HCT116 (cell line): Measurements from ENCODE around the gene MCUR1. TPM values are rescaled to one million over a fixed set of nuclear protein-coding genes. Genes with fewer than 3 reads are reported as not detected.

Experiments
- ATAC-seq: fragments of 200-7000 bp; cut with Tn5 transposase; 2 replicates; pipeline ENCODE4 v1.9.1; 2020; ENCODE audit warnings: mild to moderate bottlenecking, moderate library complexity
- BruUV-seq: library from RNA; stranded (reverse); fragments of 400-500 nt; replicated peaks from 2 replicates; lab custom pipeline; 2021; lab: Mats Ljungman, UMichigan
- CTCF ChIA-PET: fragments of 300-600 bp; sonication (Branson Sonifier 250); formaldehyde crosslinking; loops from one replicate; lab custom pipeline; 2021; ENCODE audit warnings: antibody characterized with exemption; lab: Charles Lee
- POLR2A ChIA-PET: fragments of 300-600, 350-600 bp; sonication (Branson Sonifier 250); formaldehyde crosslinking; loops from one replicate; lab custom pipeline; 2021; ENCODE audit warnings: antibody characterized with exemption; lab: Charles Lee
- RAD21 ChIA-PET, 2 experiments: fragments of 300-600 bp; sonication (Branson Sonifier 250); formaldehyde crosslinking; loops; one replicate each; lab custom pipeline; 2023; ENCODE audit warnings: low total read pairs in 2 of 2; ENCODE audit not compliant: uncharacterized antibody in 2 of 2, unreplicated experiment in 2 of 2, low non-redundant PET in 1 of 2; lab: Charles Lee
- DNase-seq: peaks from one replicate; pipeline ENCODE4 v3.0.0-alpha.2; 2010; ENCODE audit warnings: low read depth, low spot score
- H2AFZ ChIP-seq: fragments of 200-600 bp; shearing (Covaris generic), sonication (generic); 2 replicates; pipeline ENCODE4 v1.6.1; 2017; ENCODE audit warnings: low read depth, mixed run types, mixed read lengths, antibody characterized with exemption, low read length; ENCODE audit not compliant: poor library complexity, severe bottlenecking
- H3K27ac ChIP-seq: 2 replicates; pipeline ENCODE4 v1.5.1; 2012; ENCODE audit warnings: low read depth, low read length
- H3K27me3 ChIP-seq: fragments of 200-600 bp; sonication (generic); 2 replicates; pipeline ENCODE4 v1.6.1; 2016; ENCODE audit warnings: mixed run types, low read length, mixed read lengths; ENCODE audit not compliant: insufficient read depth
- H3K36me3 ChIP-seq, 2 experiments: fragments of 200-500 bp in 1 of 2; fragments of 200-600 bp in 1 of 2; sonication (Bioruptor generic) in 1 of 2; sonication (generic) in 1 of 2; 2 replicates each; pipeline versions ENCODE4 v1.5.1 to v1.6.1; 2014 to 2016; ENCODE audit warnings: low read length in 2 of 2, inconsistent platforms in 1 of 2, mixed read lengths in 1 of 2, mixed run types in 1 of 2; ENCODE audit not compliant: insufficient read depth in 2 of 2, control insufficient read depth in 1 of 2
- H3K4me1 ChIP-seq, 2 experiments: fragments of 200-600 bp in 1 of 2; sonication (generic) in 1 of 2; 2 replicates each; pipeline versions ENCODE4 v1.5.1 to v1.6.1; 2012 to 2017; ENCODE audit warnings: low read length in 2 of 2, inconsistent platforms in 1 of 2, mild to moderate bottlenecking in 1 of 2, mixed read lengths in 1 of 2, mixed run types in 1 of 2, moderate library complexity in 1 of 2; ENCODE audit not compliant: insufficient read depth in 2 of 2, control insufficient read depth in 1 of 2
- H3K4me2 ChIP-seq: fragments of 200-600 bp; sonication (generic); 2 replicates; pipeline ENCODE4 v1.6.1; 2017; ENCODE audit warnings: mixed run types, low read length, mixed read lengths
- H3K4me3 ChIP-seq, 2 experiments: fragments of 200-600 bp in 1 of 2; sonication (generic) in 1 of 2; replicated peaks in 1 of 2; 2 replicates each; pipeline ENCODE4 v1.5.1; 2011 to 2016; ENCODE audit warnings: low read length in 2 of 2, control low read depth in 1 of 2, low read depth in 1 of 2, mild to moderate bottlenecking in 1 of 2, mixed read lengths in 1 of 2, mixed run types in 1 of 2
- H3K79me2 ChIP-seq: fragments of 200-600 bp; sonication (generic); 2 replicates; pipeline ENCODE4 v1.6.1; 2017; ENCODE audit warnings: mild to moderate bottlenecking, mixed run types, low read length, moderate library complexity, mixed read lengths; ENCODE audit not compliant: insufficient read depth
- H3K9ac ChIP-seq: fragments of 200-600 bp; sonication (generic); 2 replicates; pipeline ENCODE4 v1.6.1; 2016; ENCODE audit warnings: low read length, mixed read lengths
- H3K9me2 ChIP-seq: fragments of 200-600 bp; sonication (generic), shearing (Covaris generic); 2 replicates; pipeline ENCODE4 v1.6.1; 2017; ENCODE audit warnings: mixed run types, mild to moderate bottlenecking, moderate library complexity; ENCODE audit not compliant: insufficient read depth
- H3K9me3 ChIP-seq, 2 experiments: fragments of 200-500 bp in 1 of 2; fragments of 200-600 bp in 1 of 2; sonication (Bioruptor generic) in 1 of 2; sonication (generic) in 1 of 2; 2 replicates each; pipeline ENCODE4 v1.6.1; 2014 to 2017; ENCODE audit warnings: low read length in 2 of 2, mixed read lengths in 2 of 2, inconsistent platforms in 1 of 2, low read depth in 1 of 2, mild to moderate bottlenecking in 1 of 2, mixed run types in 1 of 2, moderate library complexity in 1 of 2; ENCODE audit not compliant: control insufficient read depth in 1 of 2, insufficient read depth in 1 of 2
- H4K20me1 ChIP-seq: fragments of 200-600 bp; sonication (generic), shearing (Covaris generic); 2 replicates; pipeline ENCODE4 v1.6.1; 2017; ENCODE audit warnings: mixed run types, mild to moderate bottlenecking, moderate library complexity; ENCODE audit not compliant: insufficient read depth
- ATF3 ChIP-seq: IDR thresholded peaks from 2 replicates; pipeline ENCODE4 v1.6.1; 2012
- CBX3 ChIP-seq: IDR thresholded peaks from 2 replicates; pipeline ENCODE4 v1.6.1; 2012; ENCODE audit warnings: low read depth
- CEBPB ChIP-seq: IDR thresholded peaks from 2 replicates; pipeline ENCODE4 v1.6.1; 2012; ENCODE audit warnings: low read depth
- CTCF ChIP-seq, 3 experiments: fragments of 200-600 bp in 1 of 3; sonication (generic) in 1 of 3; IDR thresholded peaks in 2 of 3; conservative IDR thresholded peaks in 1 of 3; 2 replicates each; pipeline ENCODE4 v1.5.1; 2012 to 2017; ENCODE audit warnings: low read depth in 2 of 3, low read length in 2 of 3, antibody characterized with exemption in 1 of 3, borderline replicate concordance in 1 of 3, control low read depth in 1 of 3, mild to moderate bottlenecking in 1 of 3, mixed read lengths in 1 of 3, mixed run types in 1 of 3, moderate library complexity in 1 of 3; ENCODE audit not compliant: insufficient read depth in 1 of 3
- EGR1 ChIP-seq: IDR thresholded peaks from 2 replicates; pipeline ENCODE4 v1.6.1; 2012; ENCODE audit warnings: low read depth
- ELF1 ChIP-seq: IDR thresholded peaks from 2 replicates; pipeline ENCODE4 v1.6.1; 2012; ENCODE audit warnings: low read depth, borderline replicate concordance
- EZH2phosphoT487 ChIP-seq: fragments of 200-600 bp; IDR thresholded peaks from 2 replicates; pipeline ENCODE4 v1.6.1; 2018; ENCODE audit warnings: antibody characterized with exemption, borderline replicate concordance
- FOSL1 ChIP-seq: IDR thresholded peaks from 2 replicates; pipeline ENCODE4 v1.6.1; 2012; ENCODE audit warnings: low read depth
- POLR2A ChIP-seq: IDR thresholded peaks from 2 replicates; pipeline ENCODE4 v1.7.0; 2011; ENCODE audit warnings: borderline replicate concordance; ENCODE audit not compliant: insufficient read depth, insufficient read length; ENCODE audit errors: extremely low read depth
- REST ChIP-seq: IDR thresholded peaks from 2 replicates; pipeline ENCODE4 v1.6.1; 2012; ENCODE audit warnings: low read depth
- SP1 ChIP-seq: IDR thresholded peaks from 2 replicates; pipeline ENCODE4 v1.6.1; 2012; ENCODE audit warnings: low read depth
- SRF ChIP-seq: IDR thresholded peaks from 2 replicates; pipeline ENCODE4 v1.6.1; 2012; ENCODE audit warnings: low read depth
- TCF7L2 ChIP-seq: IDR thresholded peaks from 2 replicates; pipeline ENCODE4 v1.7.0; 2011; ENCODE audit warnings: borderline replicate concordance, inconsistent platforms; ENCODE audit not compliant: insufficient read depth, insufficient read length; ENCODE audit errors: extremely low read depth
- YY1 ChIP-seq: IDR thresholded peaks from 2 replicates; pipeline ENCODE4 v1.6.1; 2011; ENCODE audit warnings: low read length, low read depth, moderate library complexity, mild to moderate bottlenecking; ENCODE audit not compliant: insufficient replicate concordance; ENCODE audit errors: extremely low read depth
- ZBTB33 ChIP-seq: IDR thresholded peaks from 2 replicates; pipeline ENCODE4 v1.6.1; 2011; ENCODE audit warnings: mild to moderate bottlenecking, low read length, moderate library complexity; ENCODE audit not compliant: insufficient replicate concordance; ENCODE audit errors: extremely low read depth
- ZFX ChIP-seq: fragments of 450-650 bp; IDR thresholded peaks from 2 replicates; pipeline ENCODE4 v1.6.1; 2017
- ZNF274 ChIP-seq: fragments of 200-500 bp; sonication (Bioruptor generic); IDR thresholded peaks from 2 replicates; pipeline ENCODE4 v1.6.1; 2014; ENCODE audit warnings: mild to moderate bottlenecking, low read depth, low read length, inconsistent platforms
- intact Hi-C: fragments of 100-400 bp; cut with micrococcal nuclease; formaldehyde crosslinking; loops from 2 replicates; pipeline ENCODE4 v1.10.0; 2022
- total RNA-seq: library from RNA; stranded (reverse); gene quantifications from one replicate; pipeline ENCODE4 v1.2.1, GENCODE V29; 2021; ENCODE audit not compliant: unreplicated experiment
- TF ChIP-seq, protein P1 (sequence below): IDR thresholded peaks from 2 replicates; pipeline ENCODE4 v1.6.1; 2012

The MCUR1 gene
- total RNA-seq, 1 experiment from 2014 or later: 33.2 TPM

GRCh38 chr6:13800615-13801014 lies 13.7 kb downstream of the MCUR1 start (continued):
- TF ChIP-seq ATF3 (no peak), YY1 (no peak)

DNA sequence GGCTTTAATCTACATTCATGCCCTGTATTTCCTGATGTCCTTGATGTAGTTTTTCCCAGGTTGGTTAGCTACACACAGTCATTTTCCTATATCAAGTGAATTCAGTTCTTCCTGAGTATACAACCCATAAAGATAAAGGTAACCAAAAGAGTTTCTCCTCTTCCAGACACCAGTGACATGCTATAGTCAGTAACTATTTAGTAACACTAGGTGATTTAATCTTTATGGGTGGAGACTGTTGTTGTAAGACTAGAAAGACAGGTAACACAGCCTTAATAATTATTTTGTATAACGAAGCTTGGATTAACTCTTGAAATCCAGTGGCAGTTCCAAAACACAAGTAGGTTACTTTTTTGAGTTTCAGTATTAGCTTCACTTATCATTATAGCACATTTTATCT lies 17.6 kb downstream of the MCUR1 start:
- no peak for ATAC-seq
- Histone ChIP-seq H4K20me1 (no peaks in the 10 kb centered on the region), H3K4me1 (no peaks in the 10 kb centered on the region), H3K36me3 (peaks cover 5 to 11% of the 10 kb centered on the region in 2 experiments), H3K9me3 (no peaks in the 10 kb centered on the region), H3K4me3 (no peak overlapping the region), H3K27me3 (no peaks in the 10 kb centered on the region), H2AFZ (no peak overlapping the region), H3K9ac (no peak overlapping the region), H3K4me2 (no peak overlapping the region), H3K79me2 (no peaks in the 10 kb centered on the region), H3K9me2 (no peaks in the 10 kb centered on the region), H3K27ac (no peak overlapping the region)
- RAD21 ChIA-PET: no interaction called here
- DNase-seq: no peak
- POLR2A ChIA-PET: no interaction called here
- CTCF ChIA-PET: interaction anchor here (1.6 kb wide), 1 partner anchor 112 kb away, joined by 4 read pairs; no protein-coding TSS in a partner anchor
- intact Hi-C loops: loop anchor here (5.0 kb wide), 1 partner anchor 346 kb away; no protein-coding TSS in a partner anchor
- BruUV-seq: no TSS peak
- TF ChIP-seq ELF1 (no peak), POLR2A (no peak), TCF7L2 (no peak), FOSL1 (no peak), SP1 (no peak), EGR1 (no peak), CTCF (IDR thresholded peaks at IDR 0.05 in 2 of 3, conservative IDR thresholded peaks at IDR 0.05 in 1 of 3; ENCODE audit: borderline replicate concordance in 1 of 3, insufficient read depth in 1 of 3, low read depth in 2 of 3, low read length in 2 of 3) (no peak), CEBPB (no peak), ZFX (no peak), SRF (no peak), ATF3 (no peak), EZH2phosphoT487 (no peak), CBX3 (no peak), REST (no peak), ZBTB33 (no peak), ZNF274 (no peak)
- TF ChIP-seq, protein P1, sequence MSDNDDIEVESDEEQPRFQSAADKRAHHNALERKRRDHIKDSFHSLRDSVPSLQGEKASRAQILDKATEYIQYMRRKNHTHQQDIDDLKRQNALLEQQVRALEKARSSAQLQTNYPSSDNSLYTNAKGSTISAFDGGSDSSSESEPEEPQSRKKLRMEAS: no peak
